Prostate gland (tissue), 2 donors: Measurements from ENCODE around the gene SNX10. TPM values are rescaled to one million over a fixed set of nuclear protein-coding genes. Genes with fewer than 3 reads are reported as not detected.

Source experiments
- DNase-seq: peaks from one replicate; pipeline ENCODE4 v3.0.0-alpha.2; 2019; ENCODE audit warnings: low spot score
- H3K27ac ChIP-seq, 2 donors: fragments of 200-600 bp; sonication (generic); 2 replicates each; pipeline ENCODE4 v1.5.1; 2017 to 2019
- H3K27me3 ChIP-seq: fragments of 200-600 bp; sonication (generic); replicated peaks from 2 replicates; pipeline ENCODE4 v1.5.1; 2019; ENCODE audit not compliant: insufficient read depth
- H3K36me3 ChIP-seq, 2 donors: fragments of 200-600 bp; sonication (generic); 1 replicate in 1 of 2; 2 replicates in 1 of 2; pipeline versions ENCODE4 v1.5.1 to v1.8.1; 2017 to 2019
- H3K4me1 ChIP-seq: fragments of 200-600 bp; sonication (generic); replicated peaks from 2 replicates; pipeline ENCODE4 v1.5.1; 2019
- H3K4me3 ChIP-seq, 2 donors: fragments of 200-600 bp; sonication (generic); 2 replicates each; pipeline ENCODE4 v1.5.1; 2017 to 2019
- H3K9me3 ChIP-seq: fragments of 200-600 bp; sonication (generic); 2 replicates; pipeline ENCODE4 v1.5.1; 2017
- CTCF ChIP-seq, 4 experiments: fragments of 200-600 bp in 2 of 4; fragments of 450-650 bp in 2 of 4; sonication (generic) in 2 of 4; IDR thresholded peaks; 1 replicate in 3 of 4; 2 replicates in 1 of 4; pipeline ENCODE4 v1.5.1; 2016 to 2019; ENCODE audit warnings: antibody characterized with exemption in 4 of 4, mild to moderate bottlenecking in 2 of 4, moderate library complexity in 2 of 4
- POLR2A ChIP-seq: fragments of 450-650 bp; IDR thresholded peaks from one replicate; pipeline ENCODE4 v1.6.1; 2016; ENCODE audit warnings: antibody characterized with exemption, mild to moderate bottlenecking
- POLR2AphosphoS5 ChIP-seq: sonication (generic); formaldehyde crosslinking; IDR thresholded peaks from one replicate; pipeline ENCODE4 v1.6.1; 2017; ENCODE audit warnings: antibody characterized with exemption
- WGBS: methylation state at CpG from one replicate; pipeline ENCODE4 v1.1.5; 2018; 5-methylcytosine and 5-hydroxymethylcytosine counted together
- intact Hi-C: fragments of 100-400 bp; cut with DNase I; formaldehyde crosslinking; loops from one replicate; pipeline ENCODE4 v1.14.2; 2022
- total RNA-seq, 2 donors: library from RNA; depleted of rRNA; stranded (reverse); fragments of >200 nt; gene quantifications; one replicate each; pipeline ENCODE4 v1.1.0, GENCODE V29; 2016

The SNX10 gene
- total RNA-seq, 2 donors from 2014 or later: 4.7 to 6.8 TPM

GRCh38 chr7:26385240-26385639, 93.6 kb downstream of the SNX10 start:
- Histone ChIP-seq H3K27ac (no peak overlapping the region), H3K4me3 (no peak overlapping the region), H3K9me3 (no peaks in the 10 kb centered on the region), H3K4me1 (no peaks in the 10 kb centered on the region), H3K36me3 (no peaks in the 10 kb centered on the region), H3K27me3 (no peaks in the 10 kb centered on the region)
- DNase-seq: no peak
- TF ChIP-seq CTCF (IDR thresholded peaks at IDR 0.05): no peak
- no peak for TF ChIP-seq POLR2A
- no peak for TF ChIP-seq POLR2AphosphoS5
- intact Hi-C loops: no loop called here

GRCh38 chr7:26387731-26388130, 96.1 kb downstream of the SNX10 start:
- intact Hi-C loops: no loop called here
- TF ChIP-seq POLR2A (no peak), POLR2AphosphoS5 (no peak), CTCF (IDR thresholded peaks at IDR 0.05) (no peak)
- DNase-seq: no peak
- Histone ChIP-seq H3K27me3 (no peaks in the 10 kb centered on the region), H3K27ac (no peak overlapping the region), H3K4me3 (no peak overlapping the region), H3K36me3 (no peaks in the 10 kb centered on the region), H3K4me1 (no peaks in the 10 kb centered on the region), H3K9me3 (no peaks in the 10 kb centered on the region)
- 36% methylated on average over 2 of the region's 2 CpGs for WGBS

- intact Hi-C loops: no loop called here
- TF ChIP-seq POLR2AphosphoS5 (no peak), CTCF (IDR thresholded peaks at IDR 0.05) (no peak), POLR2A (no peak)
- Histone ChIP-seq H3K4me1 (no peaks in the 10 kb centered on the region), H3K4me3 (no peak overlapping the region), H3K27ac (no peak overlapping the region), H3K27me3 (no peaks in the 10 kb centered on the region), H3K9me3 (no peaks in the 10 kb centered on the region), H3K36me3 (no peaks in the 10 kb centered on the region)
- no peak for DNase-seq
- 72% methylated on average over 4 of the region's 4 CpGs for WGBS
Measured at GRCh38 chr7:26388256-26388655, 96.6 kb downstream of the SNX10 start.

GRCh38 chr7:26390016-26390415, 98.4 kb downstream of the SNX10 start:
- TF ChIP-seq CTCF (IDR thresholded peaks at IDR 0.05) (no peak), POLR2AphosphoS5 (no peak), POLR2A (no peak)
- no peak overlapping the region for H3K27ac ChIP-seq
- WGBS: 62% methylated on average over 2 of the region's 2 CpGs
- H3K9me3 ChIP-seq: no peaks in the 10 kb centered on the region
- no peak overlapping the region for H3K4me3 ChIP-seq
- no peak for DNase-seq
- intact Hi-C loops: no loop called here
- H3K27me3 ChIP-seq: no peaks in the 10 kb centered on the region
- no peaks in the 10 kb centered on the region for H3K4me1 ChIP-seq
- H3K36me3 ChIP-seq: no peaks in the 10 kb centered on the region

- no peaks in the 10 kb centered on the region for H3K4me1 ChIP-seq
- no peak overlapping the region for H3K27ac ChIP-seq
- no peaks in the 10 kb centered on the region for H3K27me3 ChIP-seq
- H3K36me3 ChIP-seq: no peaks in the 10 kb centered on the region
- 95% methylated on average over 3 of the region's 3 CpGs for WGBS
- no peak for DNase-seq
- TF ChIP-seq POLR2A: no peak
- no peak for TF ChIP-seq CTCF (IDR thresholded peaks at IDR 0.05)
- no peak for TF ChIP-seq POLR2AphosphoS5
- intact Hi-C loops: no loop called here
- H3K9me3 ChIP-seq: no peaks in the 10 kb centered on the region
- no peak overlapping the region for H3K4me3 ChIP-seq
Measured at GRCh38 chr7:26393818-26394217, 102.2 kb downstream of the SNX10 start.
